Measurements from ENCODE around the gene DPM1.
A peak's percentile ranks its signal among the peaks of the same experiment; 100 is the strongest.

The DPM1 gene

GRCh38 chr20:50957798-50958614 is at the start of gene DPM1:
TSS of gene DPM1 (minus strand) at chr20:50958532. CDS start at chr20:50958523, 9 bp downstream.
- DNase-seq = peak; percentile 0 to 61

DNA sequence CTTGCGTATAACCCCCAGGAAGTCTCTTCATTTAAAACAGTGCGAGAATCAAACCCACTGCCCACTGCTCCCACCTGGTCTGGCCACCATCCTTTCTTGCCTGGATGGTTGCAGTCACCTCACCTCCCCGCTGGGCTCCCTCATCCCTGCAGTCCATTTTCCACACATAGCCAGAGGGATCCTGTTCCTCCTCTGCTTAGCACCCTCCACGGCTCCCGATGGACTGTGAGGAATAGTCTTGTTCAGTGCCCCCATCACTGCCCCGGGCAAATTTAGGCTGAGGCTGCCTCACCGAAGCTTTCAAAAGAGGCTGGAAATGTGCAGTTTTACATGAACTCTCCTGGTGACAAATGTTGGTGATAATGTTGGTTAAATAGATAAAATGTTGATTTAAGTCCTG is 46.9 kb upstream of the DPM1 start:
- no peak for DNase-seq

DNA sequence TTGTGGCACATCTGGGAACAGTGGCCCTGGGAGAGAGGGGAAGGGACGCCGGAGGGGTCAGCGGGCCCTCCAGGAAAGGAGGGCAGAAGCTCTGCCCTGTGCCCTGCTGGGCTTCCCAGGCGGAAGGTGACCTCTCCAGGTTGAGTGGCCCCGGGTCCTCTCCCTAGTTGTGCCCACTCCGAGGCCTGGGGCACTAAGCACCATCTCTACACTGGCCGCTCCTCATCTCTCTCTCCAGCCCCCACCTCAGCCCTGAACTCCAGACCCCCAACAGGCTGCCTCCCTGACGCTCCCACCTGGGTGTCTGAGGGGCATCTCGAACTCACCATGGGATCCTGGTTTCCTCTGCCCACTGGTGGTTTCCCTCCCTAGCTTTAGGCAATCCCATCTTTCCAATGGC is 46.4 kb upstream of the DPM1 start:
- DNase-seq = no peak

GRCh38 chr20:51004305-51004727 is 46.0 kb upstream of the DPM1 start:
- no peak for DNase-seq

DNA sequence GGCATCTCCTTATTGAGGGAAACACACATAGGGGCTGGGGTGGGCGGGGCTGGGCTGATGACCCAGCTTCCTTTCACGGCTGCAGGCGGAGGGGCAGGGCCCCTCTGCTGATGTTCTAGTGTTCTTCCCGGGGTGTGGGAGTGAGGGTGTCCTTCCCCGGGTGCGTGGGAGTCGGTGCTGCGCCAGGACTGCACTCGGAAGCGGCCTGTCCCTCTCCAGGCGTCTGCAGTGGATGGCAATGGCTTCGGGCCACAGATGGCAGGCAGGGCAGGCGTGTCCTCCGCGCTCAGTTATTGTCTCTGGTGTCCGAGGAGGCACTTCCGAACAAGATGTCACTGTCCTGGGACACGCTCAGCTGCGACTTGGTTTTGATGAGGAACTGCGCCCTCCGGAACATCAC is 45.4 kb upstream of the DPM1 start:
- no peak for DNase-seq

- DNase-seq = no peak
These were observed 44.3 kb upstream of the DPM1 start for GRCh38 chr20:51002633-51003032.

- no peak for DNase-seq
These were observed 43.3 kb upstream of the DPM1 start for GRCh38 chr20:51001430-51002265.

DNA sequence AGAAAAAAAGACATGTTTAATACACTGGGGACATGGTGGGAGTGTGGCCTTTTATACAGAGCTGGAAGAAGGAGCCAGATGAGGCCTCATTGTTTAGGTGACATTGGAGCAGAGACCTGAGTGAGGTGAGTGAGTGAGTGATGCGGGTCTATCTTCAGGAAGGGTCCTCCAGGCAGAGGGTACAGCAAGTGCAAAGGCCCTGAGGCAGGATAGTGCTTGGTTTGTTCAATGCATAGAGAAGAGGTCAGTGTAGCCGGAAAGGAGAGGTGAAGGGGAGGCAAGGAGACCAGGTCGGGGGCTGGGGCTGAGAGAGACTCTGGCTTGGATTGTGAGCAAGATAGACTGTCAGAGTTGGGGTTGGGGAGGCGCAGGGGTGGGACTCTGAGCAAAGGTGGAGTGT is 41.0 kb upstream of the DPM1 start:
- DNase-seq = no peak

DNA sequence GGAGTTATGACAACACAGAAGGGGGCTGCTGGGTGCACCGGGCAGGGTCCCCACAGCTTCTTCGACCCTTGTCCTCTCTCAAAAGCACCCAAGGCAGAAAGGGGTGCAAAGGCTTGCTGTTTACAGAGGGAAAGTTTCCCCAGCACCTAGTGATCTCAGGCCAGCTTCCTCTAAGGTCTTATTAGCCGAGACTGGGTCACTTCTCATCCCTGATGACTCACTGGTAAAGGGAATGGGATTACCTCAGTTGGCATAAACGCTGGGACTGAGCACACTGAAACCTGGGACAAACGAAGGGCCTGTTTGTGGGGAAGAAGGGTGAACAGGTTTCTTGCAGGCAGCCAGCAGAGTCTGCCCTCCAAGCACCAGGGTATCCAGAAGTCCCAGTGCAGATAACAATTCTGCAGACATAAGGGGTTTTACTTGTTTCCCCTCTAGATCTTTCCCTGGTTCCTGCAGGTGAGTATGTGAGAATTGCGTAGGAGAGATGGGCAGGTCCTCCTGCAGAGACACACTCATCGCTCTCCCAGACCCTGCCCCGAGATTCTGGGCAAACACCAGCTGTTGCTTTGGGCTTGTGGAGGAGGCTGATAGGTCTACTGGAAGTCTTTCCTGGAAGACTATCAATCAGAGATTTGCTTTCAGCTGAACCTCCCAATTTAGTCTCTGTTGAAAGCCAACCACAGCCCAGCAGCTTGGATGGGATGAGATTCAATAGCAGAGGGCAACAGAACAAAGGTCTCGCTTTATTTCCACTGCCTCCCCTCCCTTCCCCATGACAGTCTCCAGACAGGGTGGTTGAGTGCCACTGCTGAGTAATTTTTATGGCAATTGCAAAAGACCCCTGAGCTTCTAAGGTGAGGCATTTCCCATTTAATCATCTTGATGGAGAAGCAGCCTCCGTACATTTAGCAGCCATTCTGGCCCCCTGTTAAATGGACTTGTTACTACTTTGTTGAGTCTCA is 38.9 kb upstream of the DPM1 start:
- no peak for DNase-seq

- no peak for DNase-seq
These were observed 37.2 kb upstream of the DPM1 start for GRCh38 chr20:50995506-50995905.

- no peak for DNase-seq
These were observed 35.5 kb upstream of the DPM1 start for GRCh38 chr20:50993876-50994275.

- DNase-seq = no peak
These were observed 34.6 kb upstream of the DPM1 start for GRCh38 chr20:50992733-50993457.

DNA sequence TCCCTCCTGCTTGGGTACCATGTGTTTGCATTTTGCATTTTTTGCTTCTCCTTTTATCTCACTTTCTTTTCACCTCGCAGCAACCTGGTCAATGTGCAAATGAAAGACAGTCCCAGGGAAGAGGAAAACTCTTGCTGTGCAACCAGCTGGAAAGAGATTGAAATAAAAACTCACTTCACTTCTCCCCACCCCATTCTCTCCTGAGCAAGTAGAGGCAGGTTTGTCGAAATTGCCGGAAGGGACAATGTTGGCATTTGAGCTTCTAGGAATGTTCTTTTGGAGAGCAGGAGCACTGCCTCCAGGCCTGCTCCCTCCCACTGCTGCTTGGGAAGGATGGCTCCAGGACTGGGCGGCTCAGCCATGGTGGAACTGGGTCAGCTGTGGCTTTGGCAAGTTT is 34.0 kb upstream of the DPM1 start:
- DNase-seq = no peak

DNA sequence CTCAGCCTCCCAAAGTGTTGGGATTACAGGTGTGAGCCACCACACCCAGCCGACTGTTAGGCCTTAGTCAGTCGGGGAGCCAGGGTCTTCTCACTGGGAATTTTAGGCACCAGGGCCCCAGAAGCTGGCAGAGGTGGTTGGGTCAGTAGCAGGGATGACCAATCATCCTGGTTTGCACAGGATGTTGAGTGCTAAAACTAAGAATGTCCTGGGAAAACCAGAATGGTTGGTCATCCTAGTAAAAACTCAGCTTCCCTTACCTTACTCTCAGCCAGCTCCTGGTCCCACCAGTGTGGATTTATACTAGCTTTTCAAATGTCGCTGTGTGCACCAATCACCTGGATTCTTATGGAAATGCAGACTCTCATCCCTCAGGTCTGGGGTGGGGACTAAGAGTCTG is 32.7 kb upstream of the DPM1 start:
- no peak for DNase-seq

- DNase-seq = peak in 1 of 2 experiments; percentile 91
These were observed 29.3 kb upstream of the DPM1 start for GRCh38 chr20:50987493-50988210.

DNA sequence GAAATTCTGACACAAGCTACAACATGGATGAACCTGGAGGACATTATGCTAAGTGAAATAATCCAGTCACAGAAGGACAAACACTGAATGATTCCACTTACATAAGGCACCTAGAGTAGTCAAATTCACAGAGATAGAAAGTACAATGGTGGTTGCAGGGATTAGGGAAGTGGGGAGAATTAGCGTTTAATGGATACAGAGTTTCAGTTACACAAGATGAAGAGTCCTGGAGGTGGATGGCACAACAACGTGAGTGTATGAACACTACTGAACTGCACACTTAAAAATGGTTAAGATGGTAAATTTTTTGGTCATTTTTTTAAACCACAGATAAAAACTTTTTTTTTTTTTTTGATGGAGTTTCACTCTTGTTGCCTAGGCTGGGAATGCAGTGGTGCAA is 25.0 kb upstream of the DPM1 start:
- DNase-seq = no peak

- DNase-seq = no peak
These were observed 24.0 kb upstream of the DPM1 start for GRCh38 chr20:50982363-50982762.

GRCh38 chr20:50981714-50982048 is 23.3 kb upstream of the DPM1 start:
- no peak for DNase-seq

GRCh38 chr20:50980851-50981713 is 22.8 kb upstream of the DPM1 start:
- no peak for DNase-seq

DNA sequence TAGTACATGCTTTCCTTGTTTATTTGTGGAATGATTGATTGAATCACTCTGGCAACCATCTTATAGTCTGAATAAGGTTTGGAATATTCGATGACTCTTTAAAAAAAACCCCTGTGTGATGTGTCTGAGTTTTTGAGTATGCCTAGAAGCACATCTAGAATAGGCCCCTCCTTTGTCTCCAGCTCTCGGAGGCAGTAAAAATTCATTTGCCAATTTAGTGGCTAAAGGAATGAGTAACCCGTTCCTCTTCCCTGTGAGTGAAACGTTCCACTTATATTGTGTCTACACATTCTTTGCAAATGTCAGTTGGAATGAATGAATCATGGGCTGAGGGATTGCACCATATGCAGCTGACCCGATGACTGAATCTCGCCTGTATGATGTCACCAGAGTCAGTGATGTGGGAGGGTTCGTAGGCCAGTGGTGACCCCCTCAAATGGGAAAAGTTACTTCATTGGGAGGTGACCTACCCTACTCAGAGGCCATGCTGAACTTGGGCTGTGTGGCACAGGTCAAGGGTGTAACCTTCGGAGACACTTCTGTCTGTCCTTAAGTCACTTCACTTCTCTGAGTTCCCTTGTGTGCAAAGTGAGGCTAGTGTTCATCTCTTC is 21.8 kb upstream of the DPM1 start:
- no peak for DNase-seq

All from cerebellar nuclear complex (tissue), 1 donor.